Measurements from ENCODE around the gene COL26A1. TPM values are rescaled to one million over a fixed set of nuclear protein-coding genes. Genes with fewer than 3 reads are reported as not detected.

COL26A1 gene
- total RNA-seq, 1 donor = under 0.01 TPM

Small RNA genes lying within 50 kb of the gene (small RNA-seq; reads per million reads assigned to genes)
- gene AC004965.1 = not detected

Other genes with a start within 250 kb of the COL26A1 start
- 14.8 TPM for gene SERPINE1, start 235.8 kb upstream of the COL26A1 start, total RNA-seq
- 27.2 TPM for gene AP1S1, start 208.4 kb upstream of the COL26A1 start, total RNA-seq
- gene VGF, start 197.3 kb upstream of the COL26A1 start, total RNA-seq = under 0.01 TPM
- gene NAT16, start 182.6 kb upstream of the COL26A1 start, total RNA-seq = not detected
- not detected for gene MOGAT3, start 161.8 kb upstream of the COL26A1 start, total RNA-seq
- 31.2 TPM for gene PLOD3, start 145.3 kb upstream of the COL26A1 start, total RNA-seq
- gene ZNHIT1, start 144.7 kb upstream of the COL26A1 start, total RNA-seq = 35.5 TPM
- 55.2 TPM for gene CLDN15, start 125.1 kb upstream of the COL26A1 start, total RNA-seq
- 186 TPM for gene FIS1, start 117.8 kb upstream of the COL26A1 start, total RNA-seq
- 10.2 TPM for gene IFT22, start 41.1 kb upstream of the COL26A1 start, total RNA-seq